SU-DHL-6 (cell line): ENCODE results near the gene CYP2W1.
"Not testable (repeated sequence)": the region's sequence is repeated elsewhere in the genome, so short reads cannot be mapped to it uniquely, and the experiment has no call there.

Experiments
- H2AFZ ChIP-seq: fragments of 200-600 bp; sonication (generic); 2 replicates; pipeline ENCODE4 v1.6.1; 2014; ENCODE audit warnings: low read depth, mild to moderate bottlenecking, moderate library complexity, mixed read lengths, antibody characterized with exemption, low read length; ENCODE audit not compliant: severe bottlenecking
- H3F3A ChIP-seq: fragments of 200-600 bp; shearing (Covaris generic); 2 replicates; pipeline ENCODE4 v1.6.0; 2016; ENCODE audit warnings: antibody characterized with exemption, mild to moderate bottlenecking; ENCODE audit not compliant: insufficient read depth
- H3K27ac ChIP-seq: fragments of 200-600 bp; sonication (generic); 2 replicates; pipeline ENCODE4 v1.5.1; 2016; ENCODE audit warnings: low read depth, mild to moderate bottlenecking, low read length, moderate library complexity, mixed read lengths
- H3K27me3 ChIP-seq: fragments of 200-600 bp; sonication (generic), shearing (Covaris generic); 2 replicates; pipeline ENCODE4 v1.6.0; 2014; ENCODE audit warnings: mild to moderate bottlenecking, low read length
- H3K36me3 ChIP-seq: fragments of 200-600 bp; sonication (generic); 2 replicates; pipeline ENCODE4 v1.6.1; 2014; ENCODE audit warnings: mild to moderate bottlenecking, low read length, mixed read lengths
- H3K4me2 ChIP-seq: fragments of 300-600, 200-600 bp; shearing (Covaris generic), sonication (generic); 2 replicates; pipeline ENCODE4 v1.6.0; 2014; ENCODE audit warnings: low read length, low read depth, mild to moderate bottlenecking; ENCODE audit not compliant: poor library complexity, severe bottlenecking
- H3K4me3 ChIP-seq: fragments of 200-600 bp; sonication (generic); 2 replicates; pipeline ENCODE4 v1.5.1; 2014; ENCODE audit warnings: antibody characterized with exemption, low read length, mild to moderate bottlenecking, mixed read lengths; ENCODE audit not compliant: insufficient read depth, poor library complexity, severe bottlenecking
- H3K79me2 ChIP-seq: fragments of 200-600 bp; sonication (generic); 2 replicates; pipeline ENCODE4 v1.6.1; 2014; ENCODE audit warnings: mild to moderate bottlenecking, low read length, moderate library complexity; ENCODE audit not compliant: insufficient read depth
- H3K9ac ChIP-seq: fragments of 200-600 bp; sonication (generic); 2 replicates; pipeline ENCODE4 v1.7.0; 2014; ENCODE audit warnings: mild to moderate bottlenecking, low read length
- H3K9me2 ChIP-seq: fragments of 200-600 bp; sonication (generic); replicated peaks from 2 replicates; pipeline ENCODE4 v1.6.1; 2014; ENCODE audit warnings: low read length; ENCODE audit not compliant: insufficient read depth
- H3K9me3 ChIP-seq: fragments of 200-600 bp; sonication (generic); 2 replicates; pipeline ENCODE4 v1.6.1; 2014; ENCODE audit warnings: low read length, mixed read lengths; ENCODE audit not compliant: insufficient read depth
- H4K20me1 ChIP-seq: fragments of 200-600 bp; sonication (generic); 2 replicates; pipeline ENCODE4 v1.6.1; 2014; ENCODE audit warnings: low read depth, mild to moderate bottlenecking, antibody characterized with exemption, low read length, moderate library complexity, mixed read lengths
- CTCF ChIP-seq: fragments of 200-600 bp; sonication (generic); IDR thresholded peaks from one replicate; pipeline ENCODE4 v1.5.1; 2017; ENCODE audit warnings: antibody characterized with exemption, mild to moderate bottlenecking, low read length, moderate library complexity; ENCODE audit not compliant: insufficient read depth, poor library complexity, severe bottlenecking
- EZH2phosphoT487 ChIP-seq: fragments of 200-600 bp; sonication (generic), shearing (Covaris generic); conservative IDR thresholded peaks from 2 replicates; pipeline ENCODE4 v1.6.1; 2018; ENCODE audit warnings: mild to moderate bottlenecking, antibody characterized with exemption, low read length, moderate library complexity, mixed read lengths

Gene CYP2W1

GRCh38 chr7:958221-959200 is 24.5 kb upstream of the CYP2W1 start:
- Histone ChIP-seq H2AFZ (no peak overlapping the region), H3K9me3 (no peaks in the 10 kb centered on the region), H3K4me2 (no peak overlapping the region), H3K4me3 (no peak overlapping the region), H3K27me3 (no peaks in the 10 kb centered on the region), H3K9me2 (no peaks in the 10 kb centered on the region), H3K79me2 (no peaks in the 10 kb centered on the region), H3K27ac (no peak overlapping the region), H3K9ac (no peak overlapping the region), H3K36me3 (no peaks in the 10 kb centered on the region), H4K20me1 (no peaks in the 10 kb centered on the region), H3F3A (no peaks in the 10 kb centered on the region)
- TF ChIP-seq CTCF (no peak), EZH2phosphoT487 (no peak)

DNA sequence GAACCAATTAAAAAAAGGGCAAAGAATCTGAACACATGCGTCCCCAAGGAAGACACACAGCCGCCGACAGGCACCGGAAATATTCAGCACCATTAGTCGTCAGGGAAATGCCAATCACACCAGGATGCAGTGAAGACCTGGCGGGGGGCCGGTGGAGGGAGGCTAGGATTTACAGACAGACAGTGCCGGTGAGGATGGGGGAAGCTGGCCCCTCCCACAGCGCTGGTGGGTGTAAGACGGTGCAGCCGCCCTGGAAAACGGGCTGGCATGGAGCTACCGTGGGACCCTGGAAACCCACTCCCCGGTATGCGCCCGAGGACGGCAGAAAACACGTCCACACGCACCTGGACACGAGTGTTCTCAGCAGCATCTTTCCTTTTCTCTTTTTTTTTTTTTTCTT is 23.7 kb upstream of the CYP2W1 start:
- Histone ChIP-seq H3K79me2 (no peaks in the 10 kb centered on the region), H3F3A (no peaks in the 10 kb centered on the region), H3K9me3 (no peaks in the 10 kb centered on the region), H3K9me2 (no peaks in the 10 kb centered on the region), H3K27ac (no peak overlapping the region), H4K20me1 (no peaks in the 10 kb centered on the region), H3K9ac (no peak overlapping the region), H3K4me3 (no peak overlapping the region), H3K36me3 (no peaks in the 10 kb centered on the region), H3K4me2 (no peak overlapping the region), H3K27me3 (no peaks in the 10 kb centered on the region), H2AFZ (no peak overlapping the region)
- no peak for TF ChIP-seq CTCF
- no peak for TF ChIP-seq EZH2phosphoT487

DNA sequence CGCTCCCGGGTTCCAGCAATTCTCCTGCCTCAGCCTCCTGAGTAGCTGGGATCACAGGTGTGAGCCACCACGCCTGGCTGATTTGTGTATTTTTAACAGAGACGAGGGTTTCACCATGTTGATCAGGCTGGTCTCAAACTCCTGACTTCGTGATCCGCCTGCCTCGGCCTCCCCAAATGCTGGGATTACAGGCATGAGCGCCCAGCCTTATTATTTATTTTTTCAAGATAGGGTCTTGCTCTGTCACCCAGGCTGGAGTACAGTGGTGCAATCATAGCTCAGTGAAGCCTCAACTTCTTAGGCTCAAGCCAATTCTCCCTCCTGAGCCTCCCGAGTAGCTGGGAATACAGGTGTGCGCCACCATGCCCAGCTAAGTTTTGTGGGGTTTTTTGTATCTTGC is 23.2 kb upstream of the CYP2W1 start:
- not testable (repeated sequence) for H3K9me3 ChIP-seq, H2AFZ ChIP-seq, H3K27me3 ChIP-seq, H3K9ac ChIP-seq, H3K4me3 ChIP-seq, H3K27ac ChIP-seq, H4K20me1 ChIP-seq, H3K36me3 ChIP-seq, H3K4me2 ChIP-seq, H3F3A ChIP-seq, H3K9me2 ChIP-seq, H3K79me2 ChIP-seq

GRCh38 chr7:960269-960871 is 22.6 kb upstream of the CYP2W1 start:
- Histone ChIP-seq H3K36me3 (no peaks in the 10 kb centered on the region), H3K27me3 (no peaks in the 10 kb centered on the region), H3K27ac (no peak overlapping the region), H4K20me1 (no peaks in the 10 kb centered on the region), H3K9me3 (no peaks in the 10 kb centered on the region), H2AFZ (no peak overlapping the region), H3F3A (peaks cover 7% of the 10 kb centered on the region; the same call in 1 of the 2 replicates), H3K4me3 (no peak overlapping the region), H3K79me2 (no peaks in the 10 kb centered on the region), H3K9me2 (no peaks in the 10 kb centered on the region), H3K4me2 (no peak overlapping the region), H3K9ac (no peak overlapping the region)
- TF ChIP-seq EZH2phosphoT487 = no peak
- TF ChIP-seq CTCF = no peak

DNA sequence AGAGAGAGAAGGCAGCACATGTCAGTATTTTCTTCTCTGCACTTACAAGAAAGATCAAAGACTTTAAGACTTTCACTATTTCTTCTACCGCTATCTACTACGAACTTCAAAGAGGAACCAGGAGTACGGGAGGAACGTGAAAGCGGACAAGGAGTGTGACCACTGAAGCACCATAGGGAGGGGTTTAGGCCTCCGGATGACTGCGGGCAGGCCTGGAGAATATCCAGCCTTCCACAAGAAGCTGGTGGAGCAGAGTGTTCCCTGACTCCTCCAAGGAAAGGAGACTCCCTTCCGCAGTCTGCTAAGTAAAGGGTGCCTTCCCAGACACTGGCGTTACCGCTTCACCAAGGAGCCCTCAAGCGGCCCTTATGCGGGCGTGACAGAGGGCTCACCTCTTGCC is 22.0 kb upstream of the CYP2W1 start:
- not testable (repeated sequence) for H3K36me3 ChIP-seq, H3K9me2 ChIP-seq, H4K20me1 ChIP-seq, H2AFZ ChIP-seq, H3K27me3 ChIP-seq, H3K9ac ChIP-seq, H3K4me3 ChIP-seq, H3F3A ChIP-seq, H3K9me3 ChIP-seq, H3K4me2 ChIP-seq, H3K79me2 ChIP-seq, H3K27ac ChIP-seq
